Hematopoietic multipotent progenitor cell treated with erythropoietin and hydrocortisone succinate and interleukin-3 and kit ligand, for 8 days (in vitro differentiated cells): ENCODE measurements around the gene RBM27.
"Not testable (repeated sequence)": the region's sequence is repeated elsewhere in the genome, so short reads cannot be mapped to it uniquely, and the experiment has no call there.

ENCODE experiments used
- DNase-seq: peaks from one replicate; pipeline ENCODE4 v3.0.0-alpha.2; 2015

The RBM27 gene

GRCh38 chr5:146203011-146203871, at the start of gene RBM27:
Gene RBM27 (plus strand): TSS chr5:146203605. CDS start chr5:146203766, 161 bp downstream.
- DNase-seq, result peak; percentile 98

- DNase-seq, result no peak
Measured at GRCh38 chr5:146158255-146158654, 45.1 kb upstream of the RBM27 start.

- no peak for DNase-seq
Measured at GRCh38 chr5:146164382-146164781, 39.0 kb upstream of the RBM27 start.

- no peak for DNase-seq
Measured at GRCh38 chr5:146165460-146165859, 37.9 kb upstream of the RBM27 start.

- no peak for DNase-seq
Measured at GRCh38 chr5:146165903-146166302, 37.5 kb upstream of the RBM27 start.

GRCh38 chr5:146169076-146169475, 34.3 kb upstream of the RBM27 start:
- DNase-seq, result no peak

GRCh38 chr5:146173049-146173448, 30.4 kb upstream of the RBM27 start:
- DNase-seq, result not testable (repeated sequence)

GRCh38 chr5:146173597-146173996, 29.8 kb upstream of the RBM27 start:
- no peak for DNase-seq

GRCh38 chr5:146176805-146177204, 26.6 kb upstream of the RBM27 start:
- no peak for DNase-seq

GRCh38 chr5:146179696-146180095, 23.7 kb upstream of the RBM27 start:
- DNase-seq, result no peak

GRCh38 chr5:146183403-146183802, 20.0 kb upstream of the RBM27 start:
- not testable (repeated sequence) for DNase-seq

GRCh38 chr5:146185161-146185560, 18.2 kb upstream of the RBM27 start:
- DNase-seq, result no peak

GRCh38 chr5:146188358-146188757, 15.0 kb upstream of the RBM27 start:
- DNase-seq, result no peak

- no peak for DNase-seq
Measured at GRCh38 chr5:146192571-146193043, 10.8 kb upstream of the RBM27 start.

GRCh38 chr5:146193285-146193684, 10.1 kb upstream of the RBM27 start:
- DNase-seq, result no peak

GRCh38 chr5:146194997-146195396, 8.4 kb upstream of the RBM27 start:
- not testable (repeated sequence) for DNase-seq

- DNase-seq, result no peak
Measured at GRCh38 chr5:146196459-146197048, 6.9 kb upstream of the RBM27 start.

GRCh38 chr5:146199176-146199815, 4.1 kb upstream of the RBM27 start:
- no peak for DNase-seq

GRCh38 chr5:146201795-146202194, 1.6 kb upstream of the RBM27 start:
- DNase-seq, result not testable (repeated sequence)

GRCh38 chr5:146203872-146204192, 427 bp downstream of the RBM27 start:
- no peak for DNase-seq

GRCh38 chr5:146205499-146206202, 2.2 kb downstream of the RBM27 start:
- no peak for DNase-seq

GRCh38 chr5:146206257-146206656, 2.9 kb downstream of the RBM27 start:
- no peak for DNase-seq

- no peak for DNase-seq
Measured at GRCh38 chr5:146208916-146209522, 5.6 kb downstream of the RBM27 start.
